SU-DHL-6 (cell line): ENCODE data around the gene SNTG2.

Experiments used
- H2AFZ ChIP-seq: fragments of 200-600 bp; sonication (generic); 2 replicates; pipeline ENCODE4 v1.6.1; 2014; ENCODE audit warnings: low read depth, mild to moderate bottlenecking, moderate library complexity, mixed read lengths, antibody characterized with exemption, low read length; ENCODE audit not compliant: severe bottlenecking
- H3F3A ChIP-seq: fragments of 200-600 bp; shearing (Covaris generic); 2 replicates; pipeline ENCODE4 v1.6.0; 2016; ENCODE audit warnings: antibody characterized with exemption, mild to moderate bottlenecking; ENCODE audit not compliant: insufficient read depth
- H3K27ac ChIP-seq: fragments of 200-600 bp; sonication (generic); 2 replicates; pipeline ENCODE4 v1.5.1; 2016; ENCODE audit warnings: low read depth, mild to moderate bottlenecking, low read length, moderate library complexity, mixed read lengths
- H3K27me3 ChIP-seq: fragments of 200-600 bp; sonication (generic), shearing (Covaris generic); 2 replicates; pipeline ENCODE4 v1.6.0; 2014; ENCODE audit warnings: mild to moderate bottlenecking, low read length
- H3K36me3 ChIP-seq: fragments of 200-600 bp; sonication (generic); 2 replicates; pipeline ENCODE4 v1.6.1; 2014; ENCODE audit warnings: mild to moderate bottlenecking, low read length, mixed read lengths
- H3K4me2 ChIP-seq: fragments of 300-600, 200-600 bp; shearing (Covaris generic), sonication (generic); 2 replicates; pipeline ENCODE4 v1.6.0; 2014; ENCODE audit warnings: low read length, low read depth, mild to moderate bottlenecking; ENCODE audit not compliant: poor library complexity, severe bottlenecking
- H3K4me3 ChIP-seq: fragments of 200-600 bp; sonication (generic); 2 replicates; pipeline ENCODE4 v1.5.1; 2014; ENCODE audit warnings: antibody characterized with exemption, low read length, mild to moderate bottlenecking, mixed read lengths; ENCODE audit not compliant: insufficient read depth, poor library complexity, severe bottlenecking
- H3K79me2 ChIP-seq: fragments of 200-600 bp; sonication (generic); 2 replicates; pipeline ENCODE4 v1.6.1; 2014; ENCODE audit warnings: mild to moderate bottlenecking, low read length, moderate library complexity; ENCODE audit not compliant: insufficient read depth
- H3K9ac ChIP-seq: fragments of 200-600 bp; sonication (generic); 2 replicates; pipeline ENCODE4 v1.7.0; 2014; ENCODE audit warnings: mild to moderate bottlenecking, low read length
- H3K9me2 ChIP-seq: fragments of 200-600 bp; sonication (generic); replicated peaks from 2 replicates; pipeline ENCODE4 v1.6.1; 2014; ENCODE audit warnings: low read length; ENCODE audit not compliant: insufficient read depth
- H3K9me3 ChIP-seq: fragments of 200-600 bp; sonication (generic); 2 replicates; pipeline ENCODE4 v1.6.1; 2014; ENCODE audit warnings: low read length, mixed read lengths; ENCODE audit not compliant: insufficient read depth
- H4K20me1 ChIP-seq: fragments of 200-600 bp; sonication (generic); 2 replicates; pipeline ENCODE4 v1.6.1; 2014; ENCODE audit warnings: low read depth, mild to moderate bottlenecking, antibody characterized with exemption, low read length, moderate library complexity, mixed read lengths
- EZH2phosphoT487 ChIP-seq: fragments of 200-600 bp; sonication (generic), shearing (Covaris generic); conservative IDR thresholded peaks from 2 replicates; pipeline ENCODE4 v1.6.1; 2018; ENCODE audit warnings: mild to moderate bottlenecking, antibody characterized with exemption, low read length, moderate library complexity, mixed read lengths
- TF ChIP-seq, protein P1 (sequence below): fragments of 200-600 bp; sonication (generic); IDR thresholded peaks from one replicate; pipeline ENCODE4 v1.5.1; 2017; ENCODE audit warnings: antibody characterized with exemption, mild to moderate bottlenecking, low read length, moderate library complexity; ENCODE audit not compliant: insufficient read depth, poor library complexity, severe bottlenecking

SNTG2 gene

DNA sequence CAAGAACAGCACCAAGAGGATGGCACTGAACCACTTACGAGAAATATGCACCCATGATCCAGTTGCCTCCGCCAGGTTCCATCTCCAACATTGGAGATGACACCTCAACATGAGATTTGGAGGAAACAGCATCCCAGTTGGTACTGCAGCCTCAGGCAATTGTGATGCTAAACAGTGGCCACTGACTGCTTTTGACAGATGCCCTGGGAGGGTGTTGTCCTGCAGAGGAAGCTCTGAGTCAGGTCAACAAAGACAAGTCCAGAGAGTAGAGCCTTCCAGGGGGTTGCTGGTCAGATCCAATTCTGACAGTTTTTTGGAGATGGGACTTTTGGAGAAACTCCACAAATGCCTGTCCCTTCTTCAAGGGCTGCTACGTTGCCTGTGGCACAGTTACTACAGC is 82.4 kb downstream of the SNTG2 start:
- H3K4me2 ChIP-seq: no peak overlapping the region
- H3K9ac ChIP-seq: no peak overlapping the region
- no peak overlapping the region for H3K4me3 ChIP-seq
- no peak overlapping the region for H2AFZ ChIP-seq
- H4K20me1 ChIP-seq: no peaks in the 10 kb centered on the region
- no peaks in the 10 kb centered on the region for H3K9me3 ChIP-seq
- TF ChIP-seq, protein P1, sequence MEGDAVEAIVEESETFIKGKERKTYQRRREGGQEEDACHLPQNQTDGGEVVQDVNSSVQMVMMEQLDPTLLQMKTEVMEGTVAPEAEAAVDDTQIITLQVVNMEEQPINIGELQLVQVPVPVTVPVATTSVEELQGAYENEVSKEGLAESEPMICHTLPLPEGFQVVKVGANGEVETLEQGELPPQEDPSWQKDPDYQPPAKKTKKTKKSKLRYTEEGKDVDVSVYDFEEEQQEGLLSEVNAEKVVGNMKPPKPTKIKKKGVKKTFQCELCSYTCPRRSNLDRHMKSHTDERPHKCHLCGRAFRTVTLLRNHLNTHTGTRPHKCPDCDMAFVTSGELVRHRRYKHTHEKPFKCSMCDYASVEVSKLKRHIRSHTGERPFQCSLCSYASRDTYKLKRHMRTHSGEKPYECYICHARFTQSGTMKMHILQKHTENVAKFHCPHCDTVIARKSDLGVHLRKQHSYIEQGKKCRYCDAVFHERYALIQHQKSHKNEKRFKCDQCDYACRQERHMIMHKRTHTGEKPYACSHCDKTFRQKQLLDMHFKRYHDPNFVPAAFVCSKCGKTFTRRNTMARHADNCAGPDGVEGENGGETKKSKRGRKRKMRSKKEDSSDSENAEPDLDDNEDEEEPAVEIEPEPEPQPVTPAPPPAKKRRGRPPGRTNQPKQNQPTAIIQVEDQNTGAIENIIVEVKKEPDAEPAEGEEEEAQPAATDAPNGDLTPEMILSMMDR: no peak
- TF ChIP-seq EZH2phosphoT487: no peak
- no peaks in the 10 kb centered on the region for H3K79me2 ChIP-seq
- H3K9me2 ChIP-seq: no peaks in the 10 kb centered on the region
- H3K27me3 ChIP-seq: no peaks in the 10 kb centered on the region
- H3K36me3 ChIP-seq: no peaks in the 10 kb centered on the region
- no peak overlapping the region for H3K27ac ChIP-seq
- no peaks in the 10 kb centered on the region for H3F3A ChIP-seq

DNA sequence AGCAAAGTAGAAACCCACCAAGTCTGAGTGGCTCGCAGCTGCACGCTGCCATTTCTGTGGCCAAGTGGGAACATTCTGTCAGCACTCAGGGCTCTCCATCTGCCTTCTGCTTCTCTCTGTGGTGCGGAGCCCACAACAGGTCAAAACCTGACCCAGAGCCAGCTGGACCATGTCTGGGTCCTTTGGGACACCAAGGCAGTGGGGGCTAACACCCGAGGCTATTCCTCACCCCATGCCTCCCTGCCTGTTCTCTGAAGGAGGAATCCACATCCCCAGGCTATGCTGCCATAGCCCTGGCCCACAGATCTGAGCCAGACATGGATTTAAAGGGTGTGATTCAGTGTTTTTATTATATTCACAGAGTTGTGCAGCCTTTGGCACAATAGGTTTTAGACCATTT is 86.4 kb downstream of the SNTG2 start:
- Histone ChIP-seq H3K4me2 (no peak overlapping the region), H3K27ac (no peak overlapping the region), H3K9ac (no peak overlapping the region), H4K20me1 (no peaks in the 10 kb centered on the region), H3K9me3 (no peaks in the 10 kb centered on the region), H3K27me3 (no peaks in the 10 kb centered on the region), H3K36me3 (no peaks in the 10 kb centered on the region), H2AFZ (no peak overlapping the region), H3K79me2 (no peaks in the 10 kb centered on the region), H3K4me3 (no peak overlapping the region), H3F3A (no peaks in the 10 kb centered on the region), H3K9me2 (no peaks in the 10 kb centered on the region)
- TF ChIP-seq, protein P1: no peak
- no peak for TF ChIP-seq EZH2phosphoT487

DNA sequence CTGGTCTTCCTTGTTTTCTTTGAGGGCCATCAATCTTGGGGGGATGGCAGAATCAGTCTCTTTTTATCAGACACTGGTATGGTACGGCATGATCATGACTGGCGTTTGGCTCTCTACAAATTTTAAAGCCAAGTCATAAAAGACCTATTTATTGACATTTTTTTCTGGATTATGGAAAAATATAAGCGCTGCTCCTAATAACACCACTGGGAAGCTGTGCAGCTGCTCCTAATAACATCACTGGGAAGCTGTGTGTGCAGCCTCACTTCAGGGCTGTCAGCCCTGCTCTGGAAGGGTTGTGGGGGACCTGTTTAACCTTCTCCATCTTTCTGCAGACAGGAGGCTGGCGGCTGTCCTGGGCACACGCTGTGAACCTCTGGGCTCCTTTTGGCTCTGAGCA is 88.9 kb downstream of the SNTG2 start:
- Histone ChIP-seq H3K79me2 (no peaks in the 10 kb centered on the region), H3K27ac (no peak overlapping the region), H3K9me3 (no peaks in the 10 kb centered on the region; the same call in 1 of the 2 replicates)

More for the DNA sequence above, 88.9 kb downstream of the SNTG2 start:
- H4K20me1 ChIP-seq: no peaks in the 10 kb centered on the region
- H3K4me3 ChIP-seq: no peak overlapping the region
- no peak overlapping the region for H3K4me2 ChIP-seq
- H2AFZ ChIP-seq: no peak overlapping the region
- H3K27me3 ChIP-seq: no peaks in the 10 kb centered on the region
- no peaks in the 10 kb centered on the region for H3F3A ChIP-seq
- H3K9ac ChIP-seq: no peak overlapping the region
- TF ChIP-seq, protein P1: no peak
- TF ChIP-seq EZH2phosphoT487: no peak
- H3K36me3 ChIP-seq: no peaks in the 10 kb centered on the region
- H3K9me2 ChIP-seq: no peaks in the 10 kb centered on the region
